ENCODE measurements around the gene ITPA.

The ITPA gene

GRCh38 chr20:3164763-3165410 is 44.4 kb upstream of the ITPA start:
- peaks cover 5% of the 10 kb centered on the region for H3K27me3 ChIP-seq (ENCODE audit: insufficient read depth, insufficient read length)
- H3K9me3 ChIP-seq (ENCODE audit: insufficient read depth, low read length) = no peaks in the 10 kb centered on the region
- DNase-seq (ENCODE audit: low read depth, low spot score) = no peak
- TF ChIP-seq ZNF274 (IDR thresholded peaks at IDR 0.05; ENCODE audit: low read depth, low read length) (no peak), YY1 (IDR thresholded peaks at IDR 0.05; ENCODE audit: insufficient read depth, insufficient read length) (no peak)
- H3K4me1 ChIP-seq (ENCODE audit: insufficient read depth, insufficient read length) = peaks cover 10% of the 10 kb centered on the region
- H3K4me3 ChIP-seq (ENCODE audit: insufficient read length, low read depth) = no peak overlapping the region
- no peak overlapping the region for H3K9ac ChIP-seq (ENCODE audit: insufficient read length, low read depth)
- H3K36me3 ChIP-seq (ENCODE audit: insufficient read depth, insufficient read length, low read length) = peaks cover 13% of the 10 kb centered on the region

- Histone ChIP-seq H3K4me3 (ENCODE audit: insufficient read length, low read depth) (no peak overlapping the region), H3K9ac (ENCODE audit: insufficient read length, low read depth) (no peak overlapping the region), H3K36me3 (ENCODE audit: insufficient read depth, insufficient read length, low read length) (peaks cover 13% of the 10 kb centered on the region), H3K27me3 (ENCODE audit: insufficient read depth, insufficient read length) (peaks cover 5% of the 10 kb centered on the region), H3K9me3 (ENCODE audit: insufficient read depth, low read length) (no peaks in the 10 kb centered on the region), H3K4me1 (ENCODE audit: insufficient read depth, insufficient read length) (peaks cover 10% of the 10 kb centered on the region)
- TF ChIP-seq YY1 (IDR thresholded peaks at IDR 0.05; ENCODE audit: insufficient read depth, insufficient read length) (no peak), ZNF274 (IDR thresholded peaks at IDR 0.05; ENCODE audit: low read depth, low read length) (no peak), SUZ12 (IDR thresholded peaks at IDR 0.05; ENCODE audit: extremely low read depth, insufficient read depth, insufficient read length) (no peak)
- no peak for DNase-seq (ENCODE audit: low read depth, low spot score)
Measured at GRCh38 chr20:3165473-3166337, 43.6 kb upstream of the ITPA start.

GRCh38 chr20:3166338-3166912 is 42.9 kb upstream of the ITPA start:
- H3K4me3 ChIP-seq (ENCODE audit: insufficient read length, low read depth) = no peak overlapping the region
- no peak overlapping the region for H3K9ac ChIP-seq (ENCODE audit: insufficient read length, low read depth)
- TF ChIP-seq YY1 (IDR thresholded peaks at IDR 0.05; ENCODE audit: insufficient read depth, insufficient read length) (no peak), SUZ12 (IDR thresholded peaks at IDR 0.05; ENCODE audit: extremely low read depth, insufficient read depth, insufficient read length) (no peak), ZNF274 (IDR thresholded peaks at IDR 0.05; ENCODE audit: low read depth, low read length) (no peak)
- peaks cover 13% of the 10 kb centered on the region for H3K36me3 ChIP-seq (ENCODE audit: insufficient read depth, insufficient read length, low read length)
- H3K27me3 ChIP-seq (ENCODE audit: insufficient read depth, insufficient read length) = peaks cover 5% of the 10 kb centered on the region
- DNase-seq (ENCODE audit: low read depth, low spot score) = no peak
- H3K4me1 ChIP-seq (ENCODE audit: insufficient read depth, insufficient read length) = peaks cover 10% of the 10 kb centered on the region
- H3K9me3 ChIP-seq (ENCODE audit: insufficient read depth, low read length) = no peaks in the 10 kb centered on the region

- Histone ChIP-seq H3K9me3 (ENCODE audit: insufficient read depth, low read length) (no peaks in the 10 kb centered on the region), H3K4me3 (ENCODE audit: insufficient read length, low read depth) (no peak overlapping the region), H3K4me1 (ENCODE audit: insufficient read depth, insufficient read length) (peaks cover 12% of the 10 kb centered on the region), H3K27me3 (ENCODE audit: insufficient read depth, insufficient read length) (peaks cover 5% of the 10 kb centered on the region), H3K36me3 (ENCODE audit: insufficient read depth, insufficient read length, low read length) (peaks cover 13% of the 10 kb centered on the region), H3K9ac (ENCODE audit: insufficient read length, low read depth) (no peak overlapping the region)
- TF ChIP-seq SUZ12 (IDR thresholded peaks at IDR 0.05; ENCODE audit: extremely low read depth, insufficient read depth, insufficient read length) (no peak), YY1 (IDR thresholded peaks at IDR 0.05; ENCODE audit: insufficient read depth, insufficient read length) (no peak)
- no peak for DNase-seq (ENCODE audit: low read depth, low spot score)
Measured at GRCh38 chr20:3166913-3167342, 42.4 kb upstream of the ITPA start.

- no peak for DNase-seq (ENCODE audit: low read depth, low spot score)
- Histone ChIP-seq H3K36me3 (ENCODE audit: insufficient read depth, insufficient read length, low read length) (peaks cover 13% of the 10 kb centered on the region), H3K4me1 (ENCODE audit: insufficient read depth, insufficient read length) (peaks cover 18% of the 10 kb centered on the region), H3K4me3 (ENCODE audit: insufficient read length, low read depth) (no peak overlapping the region), H3K9me3 (ENCODE audit: insufficient read depth, low read length) (no peaks in the 10 kb centered on the region), H3K27me3 (ENCODE audit: insufficient read depth, insufficient read length) (peaks cover 5% of the 10 kb centered on the region), H3K9ac (ENCODE audit: insufficient read length, low read depth) (no peak overlapping the region)
- TF ChIP-seq ZNF274 (IDR thresholded peaks at IDR 0.05; ENCODE audit: low read depth, low read length) = no peak
- TF ChIP-seq SUZ12 (IDR thresholded peaks at IDR 0.05; ENCODE audit: extremely low read depth, insufficient read depth, insufficient read length) = no peak
- TF ChIP-seq YY1 (IDR thresholded peaks at IDR 0.05; ENCODE audit: insufficient read depth, insufficient read length) = no peak
Measured at GRCh38 chr20:3167738-3168078, 41.6 kb upstream of the ITPA start.

GRCh38 chr20:3168079-3168828 is 41.0 kb upstream of the ITPA start:
- TF ChIP-seq YY1 (IDR thresholded peaks at IDR 0.05; ENCODE audit: insufficient read depth, insufficient read length) (no peak), ZNF274 (IDR thresholded peaks at IDR 0.05; ENCODE audit: low read depth, low read length) (no peak), SUZ12 (IDR thresholded peaks at IDR 0.05; ENCODE audit: extremely low read depth, insufficient read depth, insufficient read length) (no peak)
- peak overlapping the region; percentile 18 for H3K4me3 ChIP-seq (ENCODE audit: insufficient read length, low read depth)
- peak overlapping the region; percentile 21 for H3K9ac ChIP-seq (ENCODE audit: insufficient read length, low read depth)
- H3K27me3 ChIP-seq (ENCODE audit: insufficient read depth, insufficient read length) = peaks cover 5% of the 10 kb centered on the region
- no peak for DNase-seq (ENCODE audit: low read depth, low spot score)
- peaks cover 18% of the 10 kb centered on the region for H3K4me1 ChIP-seq (ENCODE audit: insufficient read depth, insufficient read length)
- H3K9me3 ChIP-seq (ENCODE audit: insufficient read depth, low read length) = no peaks in the 10 kb centered on the region
- peaks cover 13% of the 10 kb centered on the region for H3K36me3 ChIP-seq (ENCODE audit: insufficient read depth, insufficient read length, low read length)
